Stimulated activated CD4-positive, alpha-beta T cell treated with anti-CD3 and anti-CD28 coated beads, Interleukin-1b, Interleukin-23, amount 100 ng/mL, for 24 hours (primary cell): ENCODE data around the gene STX4.

Experiments
- DNase-seq, 4 experiments: peaks; one replicate each; pipeline ENCODE4 v3.0.0-alpha.2; 2020; ENCODE audit warnings: low read depth in 4 of 4, low spot score in 1 of 4

The STX4 gene

GRCh38 chr16:31082368-31083045 is 49.1 kb downstream of the STX4 start:
- DNase-seq = no peak

- no peak for DNase-seq
Observed at GRCh38 chr16:31083081-31083480, 49.7 kb downstream of the STX4 start.

GRCh38 chr16:31083556-31083955 is 50.2 kb downstream of the STX4 start:
- no peak for DNase-seq

GRCh38 chr16:31083981-31084380 is 50.6 kb downstream of the STX4 start:
- DNase-seq = no peak

- DNase-seq = no peak
Observed at GRCh38 chr16:31084584-31085302, 51.4 kb downstream of the STX4 start.

- DNase-seq = no peak
Observed at GRCh38 chr16:31085411-31085810, 52.1 kb downstream of the STX4 start.

- DNase-seq = no peak
Observed at GRCh38 chr16:31085873-31086628, 52.7 kb downstream of the STX4 start.

- DNase-seq = no peak
Observed at GRCh38 chr16:31086629-31086906, 53.2 kb downstream of the STX4 start.

GRCh38 chr16:31087481-31087880 is 54.1 kb downstream of the STX4 start:
- no peak for DNase-seq

- no peak for DNase-seq
Observed at GRCh38 chr16:31087971-31088370, 54.6 kb downstream of the STX4 start.

- no peak for DNase-seq
Observed at GRCh38 chr16:31088459-31089183, 55.3 kb downstream of the STX4 start, which contains the start of gene PRSS53. TSS of gene PRSS53 (minus strand) at chr16:31088943. CDS start at chr16:31088809, 134 bp downstream.

GRCh38 chr16:31089199-31089598 is 55.8 kb downstream of the STX4 start:
- DNase-seq = no peak
